Right lobe of liver (tissue), 6 donors: ENCODE results near the gene SLC25A12. TPM values are rescaled to one million over a fixed set of nuclear protein-coding genes. Genes with fewer than 3 reads are reported as not detected.

ENCODE experiments used
- ATAC-seq, 4 donors: fragments of 200-7000 bp; cut with Tn5 transposase; one replicate each; pipeline ENCODE4 v1.9.1; 2020; ENCODE audit warnings: mild to moderate bottlenecking in 4 of 4, moderate library complexity in 4 of 4
- DNase-seq, 3 donors: peaks; one replicate each; pipeline ENCODE4 v3.0.0-alpha.2; 2020
- H3K27ac ChIP-seq, 3 donors: fragments of 200-600 bp; one replicate each; pipeline ENCODE4 v1.8.0; 2022
- H3K27me3 ChIP-seq, 2 donors: fragments of 200-600 bp; one replicate each; pipeline ENCODE4 v1.8.0; 2022
- H3K36me3 ChIP-seq, 4 donors: fragments of 200-600 bp; sonication (generic) in 1 of 4; one replicate each; pipeline versions ENCODE4 v1.5.1 to v1.8.0; 2017 to 2022; ENCODE audit warnings: control low read depth in 1 of 4
- H3K4me1 ChIP-seq, 4 donors: fragments of 200-600 bp; sonication (generic) in 1 of 4; one replicate each; pipeline versions ENCODE4 v1.5.1 to v1.8.0; 2017 to 2022; ENCODE audit warnings: control low read depth in 1 of 4
- H3K4me3 ChIP-seq, 3 donors: fragments of 200-600 bp; one replicate each; pipeline ENCODE4 v1.8.0; 2022
- H3K9me3 ChIP-seq, 4 donors: fragments of 200-600 bp; sonication (generic) in 1 of 4; one replicate each; pipeline versions ENCODE4 v1.5.1 to v1.8.0; 2017 to 2022; ENCODE audit warnings: control low read depth in 1 of 4
- POLR2A ChIP-seq: fragments of 450-650 bp; IDR thresholded peaks from one replicate; pipeline ENCODE4 v1.6.1; 2017; ENCODE audit warnings: antibody characterized with exemption, mild to moderate bottlenecking
- WGBS: methylation state at CpG from one replicate; pipeline ENCODE4 v1.1.6; 2018; ENCODE audit warnings: low coverage, low lambda C conversion rate; ENCODE audit not compliant: insufficient coverage; ENCODE audit errors: missing lambda C conversion rate; 5-methylcytosine and 5-hydroxymethylcytosine counted together
- intact Hi-C, 2 donors: fragments of 100-400 bp; cut with DNase I; formaldehyde crosslinking; loops; one replicate each; pipeline versions ENCODE4 v1.11.2 to v1.14.1; 2022
- small RNA-seq, 2 experiments: library from RNA; depleted of rRNA; stranded (forward); fragments of <200 nt; gene quantifications; one replicate each; pipeline ENCODE3, GENCODE V24; 2016
- total RNA-seq, 6 experiments: library from RNA; depleted of rRNA in 2 of 6; stranded (reverse); fragments of >200 nt in 2 of 6; fragmentation: NEBNext Ultra II Directional in 3 of 6; extraction: Animal tissue kit (Norgen Biotek cat#: 25700) in 3 of 6; gene quantifications; one replicate each; pipeline versions ENCODE4 v1.1.0 to v1.2.4, GENCODE V29; 2016 to 2023
- TF ChIP-seq, protein P1 (sequence below), 4 donors: fragments of 200-600 bp in 3 of 4; fragments of 450-650 bp in 1 of 4; IDR thresholded peaks; one replicate each; pipeline versions ENCODE4 v1.5.1 to v1.8.0; 2016 to 2022; ENCODE audit warnings: antibody characterized with exemption in 4 of 4, mild to moderate bottlenecking in 2 of 4
- donor health status: DM: no; HTN: yes; CAD: no.
- donor health status: DM: no; HTN: no; CAD: no.
- donor health status: DM: no; HTN: no; CAD: no.
- donor health status: DM: no; HTN: yes; CAD: no.
- donor health status: DM: no; HTN: yes; CAD: no.

The SLC25A12 gene
- total RNA-seq, 6 experiments from 2014 or later: 0.74 to 1.6 (median 1.1) TPM

DNA sequence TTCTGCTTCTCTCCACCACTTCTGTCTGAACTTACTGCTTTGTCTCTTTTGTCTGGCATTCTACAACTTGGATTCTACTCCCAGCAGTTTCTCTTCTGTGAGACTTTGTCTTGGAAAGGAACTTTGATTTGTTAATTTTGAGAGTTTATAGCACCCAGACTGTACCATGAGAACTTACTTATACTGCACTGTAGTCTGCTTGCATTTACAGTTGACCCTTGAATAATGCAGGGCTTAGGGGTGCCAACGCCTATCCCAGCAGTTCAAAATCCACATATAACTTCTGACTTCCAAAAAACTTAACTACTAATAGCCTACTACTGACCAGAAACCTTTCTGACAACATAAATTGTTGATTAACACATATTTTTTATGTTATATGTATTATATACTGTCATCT, 151.3 kb downstream of the SLC25A12 start:
- WGBS: 83% methylated on average over 1 of the region's 1 CpG
- DNase-seq (no peak), ATAC-seq (no peak)
- no peaks in the 10 kb centered on the region for H3K4me1 ChIP-seq
- H3K36me3 ChIP-seq: peaks cover 0 to 41% (median 9%) of the 10 kb centered on the region in 4 donors
- H3K9me3 ChIP-seq: no peaks in the 10 kb centered on the region
- no peak overlapping the region for H3K27ac ChIP-seq
- H3K27me3 ChIP-seq: no peaks in the 10 kb centered on the region
- H3K4me3 ChIP-seq: no peak overlapping the region
- intact Hi-C loops: no loop called here
- TF ChIP-seq, protein P1, sequence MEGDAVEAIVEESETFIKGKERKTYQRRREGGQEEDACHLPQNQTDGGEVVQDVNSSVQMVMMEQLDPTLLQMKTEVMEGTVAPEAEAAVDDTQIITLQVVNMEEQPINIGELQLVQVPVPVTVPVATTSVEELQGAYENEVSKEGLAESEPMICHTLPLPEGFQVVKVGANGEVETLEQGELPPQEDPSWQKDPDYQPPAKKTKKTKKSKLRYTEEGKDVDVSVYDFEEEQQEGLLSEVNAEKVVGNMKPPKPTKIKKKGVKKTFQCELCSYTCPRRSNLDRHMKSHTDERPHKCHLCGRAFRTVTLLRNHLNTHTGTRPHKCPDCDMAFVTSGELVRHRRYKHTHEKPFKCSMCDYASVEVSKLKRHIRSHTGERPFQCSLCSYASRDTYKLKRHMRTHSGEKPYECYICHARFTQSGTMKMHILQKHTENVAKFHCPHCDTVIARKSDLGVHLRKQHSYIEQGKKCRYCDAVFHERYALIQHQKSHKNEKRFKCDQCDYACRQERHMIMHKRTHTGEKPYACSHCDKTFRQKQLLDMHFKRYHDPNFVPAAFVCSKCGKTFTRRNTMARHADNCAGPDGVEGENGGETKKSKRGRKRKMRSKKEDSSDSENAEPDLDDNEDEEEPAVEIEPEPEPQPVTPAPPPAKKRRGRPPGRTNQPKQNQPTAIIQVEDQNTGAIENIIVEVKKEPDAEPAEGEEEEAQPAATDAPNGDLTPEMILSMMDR (IDR thresholded peaks at IDR 0.05): no peak
- TF ChIP-seq POLR2A: no peak

DNA sequence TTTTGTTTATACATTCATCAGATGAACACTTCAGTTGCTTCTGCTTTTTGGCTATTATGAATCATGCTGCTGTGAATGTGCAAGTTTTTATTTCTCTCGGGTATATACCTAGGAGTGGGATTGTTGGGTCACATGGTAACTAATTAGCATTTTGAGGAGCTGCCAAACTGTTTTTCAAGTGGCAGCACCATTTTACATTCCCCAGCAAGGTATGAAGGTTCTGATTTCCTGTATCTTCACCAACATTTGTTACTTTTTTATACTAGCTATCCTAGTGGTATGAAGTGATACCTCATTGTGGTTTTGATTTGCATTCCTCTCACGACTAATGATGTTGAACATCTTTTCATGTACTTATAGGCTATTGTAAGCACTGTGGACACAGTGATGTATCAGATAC, 152.9 kb downstream of the SLC25A12 start:
- no peak for DNase-seq
- Histone ChIP-seq H3K4me1 (no peaks in the 10 kb centered on the region), H3K4me3 (no peak overlapping the region), H3K9me3 (no peaks in the 10 kb centered on the region), H3K27ac (no peak overlapping the region), H3K36me3 (peaks cover 0 to 37% (median 5%) of the 10 kb centered on the region in 4 donors), H3K27me3 (no peaks in the 10 kb centered on the region)
- WGBS: 83% methylated on average over 2 of the region's 2 CpGs
- intact Hi-C loops: no loop called here
- TF ChIP-seq, protein P1 (IDR thresholded peaks at IDR 0.05): no peak
- no peak for TF ChIP-seq POLR2A
- no peak for ATAC-seq

- H3K27ac ChIP-seq: no peak overlapping the region
- no peak for DNase-seq
- peaks cover 0 to 6% (median 1%) of the 10 kb centered on the region in 4 donors for H3K36me3 ChIP-seq
Observed at GRCh38 chr2:171735991-171736710, 157.9 kb downstream of the SLC25A12 start.

More at GRCh38 chr2:171735991-171736710, 157.9 kb downstream of the SLC25A12 start:
- TF ChIP-seq, protein P1 (IDR thresholded peaks at IDR 0.05): no peak
- TF ChIP-seq POLR2A: no peak
- H3K9me3 ChIP-seq: no peaks in the 10 kb centered on the region
- intact Hi-C loops: no loop called here
- ATAC-seq: no peak
- no peaks in the 10 kb centered on the region for H3K27me3 ChIP-seq
- H3K4me1 ChIP-seq: no peaks in the 10 kb centered on the region
- 81% methylated on average over 4 of the region's 4 CpGs for WGBS
- no peak overlapping the region for H3K4me3 ChIP-seq

Small RNA genes lying within 50 kb of the gene (small RNA-seq; reads per million reads assigned to genes)
- gene RNU6-182P: 0 reads per million in 2 experiments

Other genes starting within 250 kb of the SLC25A12 start
- 10 to 100 TPM; 19.1 to 33.6 (median 28.6) TPM for gene DYNC1I2, start 206.8 kb downstream of the SLC25A12 start, total RNA-seq
- gene HAT1, start 28.2 kb upstream of the SLC25A12 start, total RNA-seq: 10 to 100 TPM; 10.7 to 16.3 (median 13.4) TPM
- 1 to 10 TPM; 2.4 to 8.2 (median 4.6) TPM for gene METAP1D, start 105.7 kb upstream of the SLC25A12 start, total RNA-seq
- not detected for gene DLX1, start 191.3 kb upstream of the SLC25A12 start, total RNA-seq
- gene DLX2, start 208.7 kb upstream of the SLC25A12 start, total RNA-seq: not detected